GM18909 (cell line): Measurements from ENCODE around the gene DAGLA.
A peak's percentile ranks its signal among the peaks of the same experiment; 100 is the strongest.

ENCODE experiments used
- ATAC-seq: cut with Tn5 transposase; IDR thresholded peaks from one replicate; pipeline ENCODE4 v1.9.1; 2021; ENCODE audit warnings: mild to moderate bottlenecking; ENCODE audit not compliant: unreplicated experiment, poor library complexity

DAGLA gene

DNA sequence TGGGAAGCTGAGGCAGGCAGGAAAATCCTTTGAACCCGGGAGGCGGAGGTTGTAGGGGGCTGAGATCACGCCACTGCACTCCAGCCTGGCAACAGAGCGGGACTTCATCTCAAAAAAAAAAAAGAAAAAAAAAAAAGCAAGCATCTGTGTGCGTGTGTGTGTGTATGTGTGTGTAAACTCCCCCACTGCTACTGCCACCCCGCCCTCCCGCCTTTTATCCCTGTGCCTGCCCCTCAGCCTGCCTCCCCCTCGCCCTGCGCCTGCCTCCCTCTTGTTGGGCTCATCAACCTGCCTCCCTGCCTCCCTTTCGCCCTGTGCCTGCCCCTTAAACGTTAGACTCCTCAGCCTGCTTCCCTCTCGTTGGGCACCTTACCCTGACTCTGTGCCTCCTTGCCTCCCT is 94.2 kb downstream of the DAGLA start:
- ATAC-seq = no peak

DNA sequence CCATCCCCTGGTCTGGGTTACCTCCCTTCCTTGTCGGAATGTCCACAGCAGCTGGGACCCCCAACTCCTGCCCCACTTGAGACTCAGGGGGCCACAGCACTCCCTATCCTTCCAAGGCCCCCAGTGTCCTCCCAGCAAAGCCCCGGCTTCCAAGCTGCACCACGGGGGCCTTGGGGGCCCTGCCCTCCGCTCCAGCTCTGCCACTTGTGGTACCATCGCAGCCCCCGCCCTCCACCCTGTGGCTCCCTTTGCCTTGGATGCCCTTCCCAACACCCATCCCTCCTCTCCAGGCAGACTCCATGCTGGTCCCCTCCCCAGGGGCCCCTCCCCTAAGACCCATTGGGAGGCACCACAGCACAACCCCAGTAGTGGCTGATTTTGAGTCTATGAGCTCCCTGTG is 94.9 kb downstream of the DAGLA start:
- no peak for ATAC-seq

DNA sequence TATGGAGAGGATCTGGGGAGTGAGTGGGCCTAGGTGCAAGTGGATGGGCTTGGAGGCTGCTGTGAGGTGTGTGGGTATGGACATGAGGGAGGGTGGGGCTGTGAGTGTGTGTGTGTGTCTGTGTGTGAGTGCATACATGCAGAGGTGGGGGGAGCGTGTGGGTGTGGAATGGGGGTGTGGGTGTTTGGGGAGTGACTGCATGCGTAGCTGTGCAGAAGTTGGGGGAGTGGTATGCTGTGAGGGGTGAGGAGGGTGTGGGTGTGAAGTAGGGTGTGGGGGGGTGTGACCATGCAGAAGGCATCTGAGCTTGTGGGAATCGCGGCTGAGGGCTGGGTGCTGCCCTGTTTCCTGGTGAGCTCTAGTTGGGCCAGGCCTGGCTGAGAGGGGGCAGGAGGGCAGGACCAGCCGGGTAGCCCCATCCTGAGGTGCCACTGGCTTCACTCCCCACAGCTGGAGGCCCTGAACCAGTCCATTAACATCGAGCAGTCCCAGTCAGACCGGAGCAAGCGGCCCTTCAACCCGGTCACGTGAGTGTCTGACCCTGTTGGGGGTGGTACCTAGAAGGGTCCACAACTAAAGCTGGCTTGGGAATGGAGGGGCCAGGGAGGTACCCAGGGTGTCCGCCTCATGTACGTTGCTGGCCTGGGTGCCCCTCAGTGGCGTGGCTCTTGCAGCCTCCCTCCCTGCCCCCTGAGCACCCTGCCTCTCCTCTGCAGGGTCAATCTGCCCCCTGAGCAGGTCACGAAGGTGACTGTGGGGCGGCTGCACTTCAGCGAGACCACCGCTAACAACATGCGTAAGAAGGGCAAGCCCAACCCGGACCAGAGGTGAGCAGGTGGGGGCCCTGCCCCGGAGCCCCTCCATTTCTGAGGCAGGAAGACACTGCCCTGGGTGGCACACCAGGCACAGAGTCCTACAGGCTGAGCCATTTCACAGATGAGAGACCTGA is 95.7 kb downstream of the DAGLA start:
- ATAC-seq = no peak

DNA sequence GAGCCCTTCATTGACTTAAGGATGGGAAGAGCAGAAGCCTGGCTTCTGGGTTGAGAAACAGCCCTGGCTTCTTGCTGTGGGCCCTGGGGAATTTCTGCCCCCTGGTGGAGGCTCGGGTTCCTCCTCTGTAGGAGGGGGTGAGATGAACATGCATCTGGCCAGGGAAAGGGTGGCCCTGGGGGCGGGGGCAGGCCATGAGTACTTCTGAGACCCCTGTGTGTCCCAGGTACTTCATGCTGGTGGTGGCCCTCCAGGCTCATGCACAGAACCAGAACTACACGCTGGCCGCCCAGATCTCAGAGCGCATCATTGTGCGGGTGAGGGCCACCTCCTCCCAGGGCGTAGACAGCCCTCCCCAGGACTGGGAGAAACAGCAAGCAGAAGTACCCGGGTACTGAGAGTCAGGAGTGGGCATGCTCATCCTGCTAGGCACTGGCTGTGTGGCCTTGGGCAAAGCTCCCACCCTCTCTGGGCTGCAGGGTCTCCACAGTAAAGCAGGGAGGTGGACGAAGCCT is 96.4 kb downstream of the DAGLA start:
- no peak for ATAC-seq

DNA sequence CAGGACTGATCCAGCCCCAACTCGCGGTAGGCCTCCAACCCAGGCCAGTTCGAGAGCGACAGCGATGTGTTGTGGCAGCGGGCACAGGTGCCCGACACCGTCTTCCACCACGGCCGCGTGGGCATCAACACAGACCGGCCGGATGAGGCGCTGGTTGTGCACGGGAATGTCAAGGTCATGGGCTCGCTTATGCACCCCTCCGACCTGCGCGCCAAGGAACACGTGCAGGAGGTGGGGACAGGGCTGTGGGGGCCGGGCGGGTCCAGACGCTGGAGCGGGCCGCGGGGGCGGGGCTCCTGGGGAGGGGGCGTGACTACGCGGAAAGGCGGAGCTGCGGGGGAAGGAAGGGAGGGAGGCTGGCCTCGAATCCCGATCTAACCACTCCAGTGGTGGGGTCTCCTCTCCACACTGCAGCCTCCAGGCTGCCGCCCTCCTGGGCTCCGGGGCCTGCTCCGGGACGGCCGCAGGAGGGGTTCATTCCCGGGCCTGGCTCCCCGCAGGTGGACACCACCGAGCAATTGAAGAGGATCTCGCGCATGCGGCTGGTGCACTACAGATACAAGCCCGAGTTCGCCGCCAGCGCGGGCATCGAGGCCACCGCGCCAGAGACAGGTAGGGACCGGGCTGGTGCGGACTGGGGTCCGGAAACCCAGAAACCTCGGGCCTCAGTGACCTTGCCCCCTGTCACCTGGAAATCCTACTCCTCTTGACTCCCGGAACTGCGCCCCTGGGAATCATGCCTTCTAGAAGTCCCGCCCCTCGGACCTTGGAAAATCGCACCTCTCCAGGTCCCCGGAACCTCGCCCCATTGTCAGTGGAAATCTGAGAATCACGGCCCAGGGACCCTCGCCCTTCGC is 97.3 kb downstream of the DAGLA start:
- no peak for ATAC-seq

- no peak for ATAC-seq
These were observed 98.2 kb downstream of the DAGLA start for GRCh38 chr11:61778357-61778886.

- ATAC-seq = no peak
These were observed 98.9 kb downstream of the DAGLA start for GRCh38 chr11:61778920-61779650.

- no peak for ATAC-seq
These were observed 99.7 kb downstream of the DAGLA start for GRCh38 chr11:61779666-61780525.

GRCh38 chr11:61780581-61781162 is 100.5 kb downstream of the DAGLA start:
- ATAC-seq = no peak

DNA sequence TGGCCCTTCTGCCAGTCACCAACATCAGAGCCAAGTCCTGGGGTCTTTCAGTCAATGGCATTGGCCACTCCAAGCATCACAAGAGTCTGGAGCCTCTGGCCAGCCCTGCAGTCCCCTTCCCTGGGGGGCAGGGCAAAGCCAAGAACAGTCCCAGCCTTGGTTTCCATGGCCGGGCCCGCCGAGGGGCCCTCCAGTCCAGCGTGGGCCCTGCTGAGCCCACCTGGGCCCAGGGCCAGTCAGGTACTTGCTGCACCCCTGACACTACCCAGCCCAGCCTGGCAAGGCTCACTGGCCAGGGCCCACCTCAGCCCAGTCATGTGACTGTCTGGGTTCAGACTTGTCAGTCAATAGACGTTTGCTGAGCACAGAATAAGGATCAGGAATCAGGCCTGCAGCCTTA is 101.4 kb downstream of the DAGLA start:
- no peak for ATAC-seq

DNA sequence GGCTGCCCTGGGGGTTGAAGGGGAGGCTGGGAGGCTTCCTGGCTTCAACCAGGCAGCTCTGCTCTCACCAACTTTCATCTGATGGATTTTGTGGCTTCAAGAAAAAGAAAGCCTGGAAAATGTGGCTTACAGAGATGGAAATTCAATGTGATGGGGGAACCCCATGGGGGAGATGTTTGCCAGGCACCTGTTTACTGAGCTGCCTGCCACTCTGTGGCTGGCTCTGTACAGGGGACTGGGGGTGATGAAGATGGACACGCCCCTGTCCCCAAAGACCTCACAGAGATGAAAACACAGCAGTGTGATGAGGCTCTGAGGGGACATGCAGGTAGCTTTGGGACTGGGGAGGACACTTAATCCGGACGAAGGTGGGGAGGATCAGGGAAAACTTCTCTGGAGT is 102.1 kb downstream of the DAGLA start:
- no peak for ATAC-seq

GRCh38 chr11:61782841-61783240 is 102.7 kb downstream of the DAGLA start:
- no peak for ATAC-seq

DNA sequence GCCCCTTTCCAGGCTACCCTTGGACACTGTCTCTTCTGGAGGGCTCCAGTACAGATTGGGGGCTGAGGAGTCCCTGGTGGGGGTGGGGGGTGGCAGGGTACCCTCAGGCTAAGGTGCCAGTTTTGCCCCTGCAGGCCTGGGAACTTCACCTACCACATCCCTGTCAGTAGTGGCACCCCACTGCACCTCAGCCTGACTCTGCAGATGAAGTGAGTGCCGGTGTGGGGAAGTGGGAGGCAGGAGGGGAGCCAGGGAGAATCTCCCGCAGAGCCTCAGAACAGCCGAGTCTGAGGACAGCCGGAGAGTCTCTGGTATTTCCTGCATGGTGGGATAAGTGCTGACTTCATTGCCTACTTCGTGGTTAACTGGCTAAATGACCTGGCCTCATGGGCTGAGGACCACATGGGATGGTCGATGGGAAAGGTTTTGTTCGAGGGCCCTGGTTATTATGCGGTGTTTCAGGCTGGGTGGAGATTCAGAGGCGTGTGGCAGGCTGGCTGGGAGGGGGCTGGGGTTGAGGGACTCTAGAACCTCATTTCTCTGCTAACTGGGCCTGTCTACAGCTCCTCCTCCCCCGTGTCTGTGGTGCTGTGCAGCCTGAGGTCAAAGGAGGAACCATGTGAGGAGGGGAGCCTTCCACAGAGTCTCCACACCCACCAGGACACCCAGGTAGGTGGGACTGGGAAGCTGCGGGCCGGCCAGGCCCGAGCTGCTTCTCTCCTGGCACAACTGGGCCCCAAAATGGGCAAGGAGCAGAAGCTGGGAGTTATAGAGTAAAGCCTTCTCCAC is 103.7 kb downstream of the DAGLA start:
- ATAC-seq = no peak

GRCh38 chr11:61784506-61784805 is 104.3 kb downstream of the DAGLA start:
- no peak for ATAC-seq

DNA sequence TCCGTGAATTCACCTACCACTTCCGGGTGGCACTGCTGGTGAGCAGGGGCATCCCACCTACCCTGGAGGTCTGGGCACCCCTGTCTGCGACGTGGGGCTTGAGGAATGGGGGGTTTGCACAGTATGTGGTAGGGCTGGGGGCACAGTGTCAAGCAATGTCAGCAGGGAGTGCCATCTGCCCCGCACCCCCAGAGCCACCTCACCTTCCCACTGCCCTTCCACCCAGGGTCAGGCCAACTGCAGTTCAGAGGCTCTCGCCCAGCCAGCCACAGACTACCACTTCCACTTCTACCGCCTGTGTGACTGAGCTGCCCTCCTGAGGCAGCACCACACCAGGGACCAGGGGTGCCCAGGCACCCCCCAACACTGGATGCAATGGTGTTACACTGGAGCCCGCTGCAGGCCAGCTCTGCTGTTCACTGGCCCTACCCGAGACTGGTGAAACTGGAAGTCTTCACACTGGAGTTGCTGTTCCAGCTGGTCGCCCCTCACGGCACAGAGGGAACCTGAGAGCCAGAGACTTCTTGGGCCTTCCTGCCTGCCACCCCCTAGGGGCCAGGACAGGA is 105.7 kb downstream of the DAGLA start:
- no peak for ATAC-seq

- ATAC-seq = no peak
These were observed 107.8 kb downstream of the DAGLA start for GRCh38 chr11:61787928-61788491.

GRCh38 chr11:61791737-61792309 is 111.6 kb downstream of the DAGLA start:
- peak; percentile 15 for ATAC-seq
